HG03378 (cell line): ENCODE results near the gene FOXP1.

Experiments used
- ATAC-seq: cut with Tn5 transposase; IDR thresholded peaks from one replicate; pipeline ENCODE4 v1.9.1; 2021; ENCODE audit warnings: mild to moderate bottlenecking, moderate library complexity; ENCODE audit not compliant: unreplicated experiment

FOXP1 gene

DNA sequence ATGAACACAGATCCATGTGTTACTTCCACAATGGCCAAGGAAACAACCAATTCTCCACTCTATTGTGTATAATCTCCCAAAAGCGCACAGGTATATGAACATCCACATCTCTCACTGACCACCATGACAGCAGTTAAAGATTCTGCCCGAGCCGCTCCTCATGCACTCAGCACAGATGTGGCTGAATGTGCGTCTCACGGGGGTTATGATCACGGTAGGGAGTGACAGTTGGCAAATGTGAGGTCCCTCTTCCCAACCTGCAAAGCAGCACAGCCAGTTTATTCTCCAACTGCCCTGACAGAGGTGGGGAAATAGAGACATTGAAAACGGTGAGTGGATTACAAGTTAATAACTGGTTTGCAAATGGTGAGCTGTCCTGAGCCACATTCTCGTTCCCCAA lies 17.6 kb downstream of the FOXP1 start:
- no peak for ATAC-seq

DNA sequence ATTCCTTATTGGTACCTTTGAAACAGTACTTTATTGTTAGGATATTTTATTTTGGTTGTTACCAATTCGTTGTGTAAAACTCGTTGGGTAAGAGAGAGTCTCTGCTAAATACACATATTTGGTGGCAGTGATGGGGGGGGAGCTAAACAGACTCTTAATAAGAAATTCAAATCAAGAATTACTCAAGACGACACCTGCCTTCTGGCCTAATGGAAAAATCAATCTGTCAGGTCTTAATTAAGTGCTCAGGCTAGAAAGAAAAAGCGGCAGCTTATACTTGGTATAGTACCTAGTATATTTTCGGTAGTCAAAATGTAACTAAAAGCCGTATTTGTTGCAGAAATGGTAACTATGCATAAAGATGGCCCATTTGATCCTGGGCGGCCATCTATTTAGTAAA lies 18.2 kb downstream of the FOXP1 start:
- ATAC-seq = no peak

DNA sequence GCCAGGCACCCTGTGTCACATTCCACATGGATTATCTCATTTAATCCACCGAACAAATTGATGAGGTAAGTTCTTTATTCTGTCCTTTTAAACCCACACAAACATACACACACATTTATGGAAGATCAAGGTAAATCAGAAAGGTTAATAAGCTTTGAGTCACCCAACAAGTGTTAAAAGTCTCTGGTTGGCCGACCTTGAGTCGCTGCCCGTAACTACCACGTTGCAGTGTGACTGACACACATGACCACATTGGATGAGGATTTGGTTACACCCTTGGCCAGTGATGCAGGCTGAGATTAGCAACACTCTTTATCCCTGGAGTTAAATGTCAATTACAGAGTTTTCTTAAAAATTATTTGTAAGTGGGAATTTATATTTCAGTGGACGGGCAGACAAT lies 19.2 kb downstream of the FOXP1 start:
- peak; percentile 41 for ATAC-seq

DNA sequence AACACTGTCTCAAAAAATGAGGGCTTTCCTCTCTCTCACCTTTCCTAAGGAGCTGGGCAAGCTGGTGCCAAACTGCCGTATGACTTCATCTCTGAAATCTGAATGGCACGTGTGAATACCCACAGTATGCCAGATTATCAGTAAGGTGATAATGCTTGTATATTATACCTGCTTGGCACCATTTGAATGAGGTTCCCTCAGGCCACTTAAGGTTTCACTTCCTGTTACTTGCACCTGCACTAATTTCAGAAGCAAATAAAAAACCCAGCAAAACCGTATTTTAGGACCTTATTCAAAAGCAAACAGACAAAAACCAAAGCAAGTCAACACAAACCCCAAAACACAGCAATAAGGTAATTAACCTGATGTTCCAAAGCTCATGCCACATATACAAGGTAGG lies 19.7 kb downstream of the FOXP1 start:
- peak; percentile 91 for ATAC-seq

DNA sequence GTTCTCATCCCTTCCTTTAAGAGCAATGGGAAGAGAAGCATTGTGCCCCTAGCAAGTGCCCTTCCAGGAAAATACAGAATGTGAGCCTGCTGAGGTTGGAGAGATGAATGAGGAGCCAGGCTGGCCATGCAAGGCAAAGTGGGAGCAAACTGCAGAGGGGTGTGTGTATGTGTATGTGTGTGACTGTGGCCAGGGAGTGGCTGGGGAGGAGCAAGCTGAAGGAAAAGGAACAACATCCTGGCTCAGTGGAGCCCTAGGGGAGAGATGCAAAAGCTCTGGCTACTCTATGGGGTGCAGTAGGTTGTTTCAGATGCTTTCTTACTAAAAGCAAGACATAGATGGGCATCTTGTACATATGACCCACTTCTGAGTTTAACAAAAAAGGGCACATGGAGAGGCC lies 20.6 kb downstream of the FOXP1 start:
- ATAC-seq = no peak

DNA sequence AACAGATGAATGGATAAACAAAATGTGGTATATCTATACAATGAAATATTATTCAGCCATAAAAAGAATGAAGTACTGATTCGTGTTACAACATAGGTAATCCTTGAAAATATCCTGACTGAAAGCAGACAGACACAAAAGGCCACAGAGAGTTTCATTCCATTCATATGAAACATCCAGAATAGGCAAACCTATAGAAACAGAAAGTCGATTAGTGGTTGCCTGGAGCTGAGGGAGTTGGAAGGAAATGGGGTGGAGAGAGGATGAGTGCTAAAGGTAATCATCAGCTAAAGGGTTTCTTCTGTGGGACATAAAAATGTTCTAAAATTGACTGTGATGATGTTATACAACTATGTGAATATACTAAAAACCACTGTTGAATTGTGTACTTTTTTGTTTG lies 22.9 kb downstream of the FOXP1 start:
- no peak for ATAC-seq

- ATAC-seq = no peak
Measured at GRCh38 chr3:71559578-71560162, 23.9 kb downstream of the FOXP1 start.

DNA sequence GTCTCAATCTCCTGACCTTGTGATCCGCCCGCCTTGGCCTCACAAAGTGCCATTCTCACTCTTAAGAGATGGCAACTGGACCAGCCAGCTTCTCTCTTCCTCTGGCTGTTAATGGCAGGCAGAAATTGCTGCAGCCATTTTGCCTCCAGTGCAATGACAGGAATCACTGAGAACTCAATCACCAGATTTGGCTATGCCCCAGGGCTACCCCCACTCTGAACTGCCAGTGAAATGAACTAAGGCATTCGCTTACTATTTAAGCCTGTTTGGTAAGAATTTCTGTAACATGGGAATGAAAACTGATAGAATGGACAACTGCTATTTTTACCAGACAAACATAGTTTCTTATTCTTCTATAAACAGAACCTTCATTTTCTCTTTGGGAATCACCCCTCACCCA lies 24.5 kb downstream of the FOXP1 start:
- no peak for ATAC-seq

GRCh38 chr3:71554649-71555048 lies 28.9 kb downstream of the FOXP1 start:
- ATAC-seq = no peak

- no peak for ATAC-seq
Measured at GRCh38 chr3:71551311-71551919, 32.1 kb downstream of the FOXP1 start.

- no peak for ATAC-seq
Measured at GRCh38 chr3:71549951-71550350, 33.6 kb downstream of the FOXP1 start.

GRCh38 chr3:71548705-71549384 lies 34.7 kb downstream of the FOXP1 start:
- peak; percentile 95 for ATAC-seq

DNA sequence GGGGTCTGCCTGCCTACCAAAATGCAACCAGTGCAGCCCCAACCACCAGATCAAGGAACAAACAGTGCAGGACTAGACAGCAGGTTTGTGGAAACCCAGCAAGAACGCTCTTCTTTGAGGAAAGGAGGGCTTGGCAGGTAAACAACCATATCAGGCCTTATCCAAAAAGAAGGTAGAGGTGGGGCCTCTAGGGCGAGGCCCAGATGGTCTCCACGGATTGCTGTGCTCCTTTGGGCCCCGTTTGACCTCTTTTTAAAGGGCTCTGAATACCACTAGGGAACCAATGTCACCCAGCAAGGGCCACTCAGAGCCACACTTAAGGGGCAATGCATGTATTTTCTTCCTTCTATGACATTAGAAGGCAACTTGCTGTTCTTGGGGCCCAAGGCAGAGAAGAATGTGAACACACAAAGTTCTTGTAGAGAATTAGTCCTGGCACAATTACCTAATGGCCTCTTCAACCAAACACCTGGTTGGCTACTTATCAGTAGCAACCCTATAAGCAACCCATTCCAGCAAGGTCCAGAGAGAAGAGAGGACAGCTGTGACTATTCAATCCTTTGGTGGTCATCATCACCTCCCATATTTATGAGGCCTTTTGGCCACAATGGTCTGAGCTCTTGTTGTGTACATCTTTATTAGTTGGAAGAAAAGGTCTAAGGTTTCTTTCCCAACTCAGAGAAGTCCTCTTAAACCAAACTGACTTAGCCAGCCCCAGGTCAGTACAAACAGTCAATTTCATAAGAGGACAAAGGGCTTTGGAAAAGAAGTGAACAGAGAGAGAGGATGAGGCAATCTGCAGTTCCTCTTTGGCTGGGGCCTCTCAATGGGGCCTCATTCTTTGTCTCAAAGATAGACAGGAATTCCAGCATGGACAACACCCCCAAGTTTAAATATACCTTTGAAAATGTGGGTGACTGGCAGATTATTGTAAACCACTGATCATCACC lies 36.0 kb downstream of the FOXP1 start:
- ATAC-seq = no peak

GRCh38 chr3:71546821-71547220 lies 36.7 kb downstream of the FOXP1 start:
- no peak for ATAC-seq

GRCh38 chr3:71545330-71545729 lies 38.2 kb downstream of the FOXP1 start:
- no peak for ATAC-seq

DNA sequence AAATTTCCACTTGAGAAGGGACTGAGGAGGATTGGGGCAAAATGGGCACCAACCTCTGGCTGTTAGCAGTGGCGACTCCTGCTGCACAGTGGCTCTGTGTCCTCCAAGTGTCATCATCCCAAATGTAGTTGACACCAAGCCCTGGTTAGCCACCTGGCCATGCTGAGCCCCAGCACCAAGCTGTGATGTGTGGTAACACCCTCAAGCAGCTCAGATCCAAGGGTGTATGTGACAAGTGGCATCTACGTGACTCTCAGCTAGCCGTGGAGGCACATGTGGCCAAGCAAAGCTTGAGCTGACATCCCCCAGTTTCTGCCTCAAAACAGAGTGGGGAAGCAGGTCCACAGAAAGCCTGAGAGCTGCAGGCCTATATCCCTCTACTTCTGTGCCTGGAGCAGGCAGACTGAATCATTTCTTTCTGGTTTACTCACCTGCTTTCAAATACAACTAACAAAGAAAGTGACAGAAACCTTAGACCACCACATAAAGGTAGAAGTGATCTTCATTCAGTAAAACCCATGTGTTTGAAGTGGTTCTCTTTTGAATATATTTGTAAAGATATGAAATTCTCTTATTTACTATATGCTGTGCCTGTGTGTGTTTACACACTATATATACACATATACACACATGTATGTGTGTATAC lies 40.0 kb downstream of the FOXP1 start:
- ATAC-seq = no peak

DNA sequence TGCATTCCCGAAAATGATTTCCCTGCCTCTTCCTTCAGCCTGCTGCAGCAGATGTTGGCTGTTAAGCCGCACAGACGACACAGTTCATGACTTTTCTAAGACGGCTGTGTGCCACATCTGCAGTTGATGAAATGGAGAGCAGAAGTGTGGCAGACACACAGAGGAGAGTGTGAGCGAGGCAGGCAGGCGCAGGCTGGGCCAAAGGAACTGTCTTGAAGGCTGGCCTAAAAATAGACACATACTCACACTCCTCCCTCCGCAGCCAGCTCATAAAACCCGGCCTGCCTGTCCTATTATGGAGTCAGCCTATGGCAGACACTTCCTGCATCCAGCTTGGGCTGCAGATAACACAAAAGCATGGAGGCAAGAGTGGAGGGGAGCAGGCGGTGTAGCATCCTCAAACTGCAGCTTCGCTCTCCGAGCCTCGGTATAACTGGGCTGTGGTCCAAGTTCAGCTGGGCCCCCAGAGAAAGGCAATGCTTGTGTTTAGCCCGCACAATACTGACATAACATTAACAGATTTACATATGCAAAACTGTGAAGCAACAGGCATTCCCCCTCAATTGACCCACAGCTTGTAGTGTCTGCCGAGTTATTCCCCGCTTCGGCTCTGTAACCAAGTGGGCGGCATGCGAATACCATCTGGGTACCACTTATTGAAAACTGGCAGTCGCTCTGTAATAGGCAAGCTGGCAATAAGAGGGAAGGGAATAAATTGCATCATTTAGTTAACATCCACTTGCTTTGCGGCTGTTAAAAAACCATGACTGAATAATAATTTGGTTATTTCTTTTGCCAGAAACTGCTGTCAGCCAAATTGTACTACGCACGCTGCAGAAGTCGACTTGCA lies 40.8 kb downstream of the FOXP1 start:
- ATAC-seq = peak; percentile 71

DNA sequence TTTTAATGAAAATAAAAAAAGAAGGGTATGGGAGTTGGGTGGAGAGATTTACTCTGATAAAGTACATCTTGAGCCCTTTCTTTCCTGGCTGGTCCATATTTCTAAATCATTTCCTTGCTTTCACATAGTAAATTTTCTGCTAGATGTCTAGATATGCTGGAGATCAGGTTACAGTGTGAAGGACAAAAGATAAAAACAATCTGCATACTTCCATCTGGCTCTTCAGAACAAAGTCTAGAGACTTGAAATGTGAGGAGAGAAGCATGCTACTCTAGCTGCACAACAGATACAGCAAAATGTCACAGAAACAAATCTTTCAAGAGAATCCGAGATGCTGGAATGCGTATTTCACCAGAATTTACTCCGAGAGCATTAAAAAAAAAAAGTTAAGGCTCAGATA lies 42.2 kb downstream of the FOXP1 start:
- no peak for ATAC-seq

DNA sequence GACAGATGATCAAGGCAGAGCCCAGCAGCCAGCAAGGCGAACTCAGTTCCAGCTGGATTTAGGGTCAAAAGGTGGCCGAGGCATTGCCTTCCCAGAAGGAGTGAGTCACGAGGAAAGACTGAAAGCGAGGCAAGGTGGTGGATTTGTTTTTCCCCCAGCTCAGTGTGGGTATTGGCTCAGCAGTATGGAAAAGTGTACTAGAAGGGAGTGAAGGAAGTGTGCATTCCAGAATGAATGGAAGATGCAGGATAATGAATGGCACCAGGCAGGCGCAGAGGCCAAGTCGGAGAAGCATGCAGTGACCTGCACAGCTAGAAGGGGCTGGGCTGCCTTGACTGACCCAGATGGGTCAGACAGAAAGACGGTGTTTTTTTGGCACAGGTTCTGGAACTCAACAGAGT lies 46.3 kb downstream of the FOXP1 start:
- ATAC-seq = no peak

DNA sequence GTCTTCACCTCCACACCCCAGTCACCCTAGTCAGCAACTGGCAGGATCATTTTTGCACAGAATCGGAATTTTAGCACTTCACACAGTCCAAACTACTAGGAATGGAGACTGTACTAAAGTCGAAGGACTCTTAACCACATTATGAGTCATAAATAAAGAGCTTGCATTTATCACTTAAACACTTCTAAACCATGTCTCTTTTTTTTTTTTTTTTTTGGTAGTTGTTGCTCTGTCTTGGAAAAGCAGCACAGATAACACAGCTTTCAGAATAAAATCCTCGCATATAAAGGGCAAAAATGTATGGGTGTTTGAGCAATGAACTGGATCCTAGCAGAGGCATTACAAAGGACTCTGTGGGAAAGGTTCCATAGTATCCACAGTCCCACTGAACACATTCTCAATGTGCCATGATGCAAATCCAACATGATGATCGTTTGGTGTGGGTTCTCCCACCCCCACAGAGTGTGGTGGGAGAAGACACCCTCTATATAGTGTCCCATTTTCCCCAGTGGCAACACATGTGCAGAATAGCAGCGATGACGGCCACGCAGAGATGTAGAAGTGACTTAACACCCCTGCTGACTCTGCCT lies 47.1 kb downstream of the FOXP1 start:
- ATAC-seq = no peak
